Stimulated activated CD4-positive, alpha-beta T cell treated with anti-CD3 and anti-CD28 coated beads, TNF-alpha, amount 100 ng/mL, for 24 hours (primary cell): ENCODE data around the gene CSMD2.
"Not testable (repeated sequence)": the region's sequence is repeated elsewhere in the genome, so short reads cannot be mapped to it uniquely, and the experiment has no call there.

ENCODE experiments used
- DNase-seq, 3 experiments: peaks; one replicate each; pipeline ENCODE4 v3.0.0-alpha.2; 2020; ENCODE audit warnings: low read depth in 3 of 3

Gene CSMD2

GRCh38 chr1:34164771-34165391 is at the start of gene CSMD2:
Gene CSMD2, minus strand, starts transcription at chr1:34165230. Its CDS starts 133 bp downstream, at chr1:34165097.
- no peak for DNase-seq

- DNase-seq, result no peak
Observed at GRCh38 chr1:34213956-34214355, 48.9 kb upstream of the CSMD2 start.

GRCh38 chr1:34212673-34213072 is 47.6 kb upstream of the CSMD2 start:
- no peak for DNase-seq

- no peak for DNase-seq
Observed at GRCh38 chr1:34199927-34200326, 34.9 kb upstream of the CSMD2 start.

- DNase-seq, result no peak
Observed at GRCh38 chr1:34192621-34193020, 27.6 kb upstream of the CSMD2 start.

GRCh38 chr1:34190692-34191091 is 25.7 kb upstream of the CSMD2 start:
- no peak for DNase-seq

- no peak for DNase-seq
Observed at GRCh38 chr1:34188985-34189384, 24.0 kb upstream of the CSMD2 start.

- no peak for DNase-seq
Observed at GRCh38 chr1:34188418-34188817, 23.4 kb upstream of the CSMD2 start.

GRCh38 chr1:34186741-34187494 is 21.9 kb upstream of the CSMD2 start:
- no peak for DNase-seq

- not testable (repeated sequence) for DNase-seq
Observed at GRCh38 chr1:34183381-34183780, 18.4 kb upstream of the CSMD2 start.

GRCh38 chr1:34178072-34178471 is 13.0 kb upstream of the CSMD2 start:
- no peak for DNase-seq

GRCh38 chr1:34176830-34177603 is 12.0 kb upstream of the CSMD2 start, which contains the start of gene C1orf94:
Gene C1orf94, plus strand, starts transcription at chr1:34176907. Its CDS starts 883 bp downstream, at chr1:34177790.
- no peak for DNase-seq

- DNase-seq, result no peak
Observed at GRCh38 chr1:34175744-34176143, 10.7 kb upstream of the CSMD2 start.

GRCh38 chr1:34167389-34167788 is 2.4 kb upstream of the CSMD2 start:
- DNase-seq, result no peak

GRCh38 chr1:34166625-34167361 is 1.8 kb upstream of the CSMD2 start:
- no peak for DNase-seq

- no peak for DNase-seq
Observed at GRCh38 chr1:34166191-34166624, 1.2 kb upstream of the CSMD2 start.

GRCh38 chr1:34165422-34165921 is 442 bp upstream of the CSMD2 start:
- no peak for DNase-seq

GRCh38 chr1:34163792-34164731 is 968 bp downstream of the CSMD2 start:
- DNase-seq, result no peak

- peak in 1 of 3 experiments; percentile 41 for DNase-seq
Observed at GRCh38 chr1:34162852-34163766, 1.9 kb downstream of the CSMD2 start.
